SU-DHL-6 (cell line): ENCODE data around the gene RANBP17.

Source experiments
- H2AFZ ChIP-seq: fragments of 200-600 bp; sonication (generic); 2 replicates; pipeline ENCODE4 v1.6.1; 2014; ENCODE audit warnings: low read depth, mild to moderate bottlenecking, moderate library complexity, mixed read lengths, antibody characterized with exemption, low read length; ENCODE audit not compliant: severe bottlenecking
- H3F3A ChIP-seq: fragments of 200-600 bp; shearing (Covaris generic); 2 replicates; pipeline ENCODE4 v1.6.0; 2016; ENCODE audit warnings: antibody characterized with exemption, mild to moderate bottlenecking; ENCODE audit not compliant: insufficient read depth
- H3K27ac ChIP-seq: fragments of 200-600 bp; sonication (generic); 2 replicates; pipeline ENCODE4 v1.5.1; 2016; ENCODE audit warnings: low read depth, mild to moderate bottlenecking, low read length, moderate library complexity, mixed read lengths
- H3K27me3 ChIP-seq: fragments of 200-600 bp; sonication (generic), shearing (Covaris generic); 2 replicates; pipeline ENCODE4 v1.6.0; 2014; ENCODE audit warnings: mild to moderate bottlenecking, low read length
- H3K36me3 ChIP-seq: fragments of 200-600 bp; sonication (generic); 2 replicates; pipeline ENCODE4 v1.6.1; 2014; ENCODE audit warnings: mild to moderate bottlenecking, low read length, mixed read lengths
- H3K4me2 ChIP-seq: fragments of 300-600, 200-600 bp; shearing (Covaris generic), sonication (generic); 2 replicates; pipeline ENCODE4 v1.6.0; 2014; ENCODE audit warnings: low read length, low read depth, mild to moderate bottlenecking; ENCODE audit not compliant: poor library complexity, severe bottlenecking
- H3K4me3 ChIP-seq: fragments of 200-600 bp; sonication (generic); 2 replicates; pipeline ENCODE4 v1.5.1; 2014; ENCODE audit warnings: antibody characterized with exemption, low read length, mild to moderate bottlenecking, mixed read lengths; ENCODE audit not compliant: insufficient read depth, poor library complexity, severe bottlenecking
- H3K79me2 ChIP-seq: fragments of 200-600 bp; sonication (generic); 2 replicates; pipeline ENCODE4 v1.6.1; 2014; ENCODE audit warnings: mild to moderate bottlenecking, low read length, moderate library complexity; ENCODE audit not compliant: insufficient read depth
- H3K9ac ChIP-seq: fragments of 200-600 bp; sonication (generic); 2 replicates; pipeline ENCODE4 v1.7.0; 2014; ENCODE audit warnings: mild to moderate bottlenecking, low read length
- H3K9me2 ChIP-seq: fragments of 200-600 bp; sonication (generic); replicated peaks from 2 replicates; pipeline ENCODE4 v1.6.1; 2014; ENCODE audit warnings: low read length; ENCODE audit not compliant: insufficient read depth
- H3K9me3 ChIP-seq: fragments of 200-600 bp; sonication (generic); 2 replicates; pipeline ENCODE4 v1.6.1; 2014; ENCODE audit warnings: low read length, mixed read lengths; ENCODE audit not compliant: insufficient read depth
- H4K20me1 ChIP-seq: fragments of 200-600 bp; sonication (generic); 2 replicates; pipeline ENCODE4 v1.6.1; 2014; ENCODE audit warnings: low read depth, mild to moderate bottlenecking, antibody characterized with exemption, low read length, moderate library complexity, mixed read lengths
- EZH2phosphoT487 ChIP-seq: fragments of 200-600 bp; sonication (generic), shearing (Covaris generic); conservative IDR thresholded peaks from 2 replicates; pipeline ENCODE4 v1.6.1; 2018; ENCODE audit warnings: mild to moderate bottlenecking, antibody characterized with exemption, low read length, moderate library complexity, mixed read lengths
- TF ChIP-seq, protein P1 (sequence below): fragments of 200-600 bp; sonication (generic); IDR thresholded peaks from one replicate; pipeline ENCODE4 v1.5.1; 2017; ENCODE audit warnings: antibody characterized with exemption, mild to moderate bottlenecking, low read length, moderate library complexity; ENCODE audit not compliant: insufficient read depth, poor library complexity, severe bottlenecking

Gene RANBP17

DNA sequence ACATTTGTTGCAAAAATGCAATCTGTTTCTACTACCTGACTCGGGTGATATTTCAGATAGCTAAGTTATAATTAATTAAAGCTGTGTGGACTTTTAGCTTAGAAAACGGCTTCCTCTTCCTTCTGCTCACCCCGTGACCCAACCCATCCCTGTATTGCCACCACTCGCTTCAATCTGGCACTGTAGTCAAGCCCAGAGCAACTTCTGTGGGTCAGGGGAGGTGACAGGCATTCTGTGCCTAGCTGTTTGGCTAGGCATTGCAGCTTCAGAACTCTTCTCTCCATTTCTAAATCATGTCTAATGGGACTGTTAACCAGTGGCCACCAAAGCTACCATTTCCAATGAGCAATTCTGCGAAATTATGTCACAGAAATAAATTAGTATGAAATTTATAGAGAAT lies 267.5 kb downstream of the RANBP17 start:
- H3K27ac ChIP-seq, result no peak overlapping the region
- no peak overlapping the region for H3K4me2 ChIP-seq
- no peaks in the 10 kb centered on the region for H3F3A ChIP-seq
- no peak overlapping the region for H2AFZ ChIP-seq
- no peaks in the 10 kb centered on the region for H3K9me3 ChIP-seq
- no peaks in the 10 kb centered on the region for H4K20me1 ChIP-seq
- no peaks in the 10 kb centered on the region for H3K27me3 ChIP-seq
- no peaks in the 10 kb centered on the region for H3K9me2 ChIP-seq
- H3K4me3 ChIP-seq, result no peak overlapping the region
- H3K36me3 ChIP-seq, result no peaks in the 10 kb centered on the region
- no peak overlapping the region for H3K9ac ChIP-seq
- no peak for TF ChIP-seq EZH2phosphoT487
- TF ChIP-seq, protein P1, sequence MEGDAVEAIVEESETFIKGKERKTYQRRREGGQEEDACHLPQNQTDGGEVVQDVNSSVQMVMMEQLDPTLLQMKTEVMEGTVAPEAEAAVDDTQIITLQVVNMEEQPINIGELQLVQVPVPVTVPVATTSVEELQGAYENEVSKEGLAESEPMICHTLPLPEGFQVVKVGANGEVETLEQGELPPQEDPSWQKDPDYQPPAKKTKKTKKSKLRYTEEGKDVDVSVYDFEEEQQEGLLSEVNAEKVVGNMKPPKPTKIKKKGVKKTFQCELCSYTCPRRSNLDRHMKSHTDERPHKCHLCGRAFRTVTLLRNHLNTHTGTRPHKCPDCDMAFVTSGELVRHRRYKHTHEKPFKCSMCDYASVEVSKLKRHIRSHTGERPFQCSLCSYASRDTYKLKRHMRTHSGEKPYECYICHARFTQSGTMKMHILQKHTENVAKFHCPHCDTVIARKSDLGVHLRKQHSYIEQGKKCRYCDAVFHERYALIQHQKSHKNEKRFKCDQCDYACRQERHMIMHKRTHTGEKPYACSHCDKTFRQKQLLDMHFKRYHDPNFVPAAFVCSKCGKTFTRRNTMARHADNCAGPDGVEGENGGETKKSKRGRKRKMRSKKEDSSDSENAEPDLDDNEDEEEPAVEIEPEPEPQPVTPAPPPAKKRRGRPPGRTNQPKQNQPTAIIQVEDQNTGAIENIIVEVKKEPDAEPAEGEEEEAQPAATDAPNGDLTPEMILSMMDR, result no peak
- H3K79me2 ChIP-seq, result no peaks in the 10 kb centered on the region

DNA sequence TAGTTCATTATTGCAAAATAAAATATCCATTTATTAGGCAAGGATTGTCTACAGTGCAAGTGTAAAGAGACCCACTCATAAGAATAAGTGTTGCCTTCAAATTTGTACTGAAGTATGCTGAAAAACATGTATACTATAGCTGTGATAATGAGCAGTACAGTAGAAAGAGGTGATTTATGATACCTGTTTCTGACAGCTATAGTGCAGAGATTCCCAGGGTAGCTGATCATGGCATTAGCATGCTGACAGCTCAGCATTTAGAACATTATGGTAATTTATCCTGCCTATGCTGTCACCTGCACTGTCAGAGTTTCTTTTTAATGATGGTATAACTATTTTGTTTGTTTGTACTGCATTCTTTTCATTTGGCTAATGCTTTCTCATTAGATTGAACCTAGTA lies 269.7 kb downstream of the RANBP17 start:
- H3K9me2 ChIP-seq, result no peaks in the 10 kb centered on the region
- no peak overlapping the region for H3K9ac ChIP-seq
- no peaks in the 10 kb centered on the region for H3K27me3 ChIP-seq
- no peaks in the 10 kb centered on the region for H3K36me3 ChIP-seq
- H3K4me2 ChIP-seq, result no peak overlapping the region
- no peak overlapping the region for H3K27ac ChIP-seq
- H3F3A ChIP-seq, result no peaks in the 10 kb centered on the region
- no peaks in the 10 kb centered on the region for H3K9me3 ChIP-seq
- no peaks in the 10 kb centered on the region for H3K79me2 ChIP-seq
- TF ChIP-seq, protein P1, result no peak
- no peak for TF ChIP-seq EZH2phosphoT487
- H4K20me1 ChIP-seq, result no peaks in the 10 kb centered on the region
- H3K4me3 ChIP-seq, result no peak overlapping the region
- H2AFZ ChIP-seq, result no peak overlapping the region

DNA sequence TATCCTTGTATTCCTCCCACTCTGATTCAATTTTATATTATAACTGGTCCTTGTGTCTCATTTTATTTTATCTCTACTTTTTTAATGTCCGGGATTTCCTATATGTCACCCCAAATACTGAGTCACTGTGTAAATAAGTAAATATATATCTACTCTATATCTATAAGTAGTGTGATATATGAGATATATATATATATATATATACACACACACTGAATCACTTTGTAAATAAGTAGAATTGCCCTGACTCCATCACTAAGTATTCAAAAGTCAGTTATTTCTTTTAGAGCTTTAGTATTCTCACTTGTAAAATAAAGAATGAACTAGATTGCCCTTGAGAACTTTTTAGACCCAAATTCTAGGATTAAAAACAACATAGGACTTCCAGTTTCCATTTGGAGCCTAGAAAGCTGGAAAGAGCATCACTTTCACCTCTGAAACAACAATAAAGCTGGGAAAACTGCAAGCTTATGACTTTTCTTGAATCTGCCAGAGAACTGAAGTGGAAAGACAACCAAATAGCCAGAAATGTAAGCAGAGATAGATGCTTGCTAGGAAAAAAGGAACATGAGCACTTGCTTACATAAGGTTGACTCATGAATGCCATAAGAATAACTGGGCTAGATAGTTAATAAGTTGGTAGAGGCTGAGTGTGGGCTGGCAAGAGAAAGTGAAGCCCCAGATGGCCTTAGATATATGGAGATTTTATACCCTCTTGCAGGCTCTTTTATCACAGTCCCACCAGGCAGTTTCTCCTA lies 276.1 kb downstream of the RANBP17 start:
- TF ChIP-seq, protein P1, result no peak
- no peak for TF ChIP-seq EZH2phosphoT487
- no peaks in the 10 kb centered on the region for H3K27me3 ChIP-seq
- H3K9me3 ChIP-seq, result no peaks in the 10 kb centered on the region
- H3K9me2 ChIP-seq, result no peaks in the 10 kb centered on the region
- no peak overlapping the region for H2AFZ ChIP-seq
- no peaks in the 10 kb centered on the region for H3K36me3 ChIP-seq
- H3F3A ChIP-seq, result no peaks in the 10 kb centered on the region
- H3K4me2 ChIP-seq, result no peak overlapping the region
- H3K4me3 ChIP-seq, result no peak overlapping the region
- H4K20me1 ChIP-seq, result no peaks in the 10 kb centered on the region
- H3K27ac ChIP-seq, result no peak overlapping the region
- H3K9ac ChIP-seq, result no peak overlapping the region
- no peaks in the 10 kb centered on the region for H3K79me2 ChIP-seq
